ENCODE measurements around the gene MYO1G. TPM values are rescaled to one million over a fixed set of nuclear protein-coding genes. Genes with fewer than 3 reads are reported as not detected.
"Not testable (repeated sequence)": the region's sequence is repeated elsewhere in the genome, so short reads cannot be mapped to it uniquely, and the experiment has no call there.

MYO1G gene
- total RNA-seq, 1 donor from 2014 or later: 0.54 TPM

DNA sequence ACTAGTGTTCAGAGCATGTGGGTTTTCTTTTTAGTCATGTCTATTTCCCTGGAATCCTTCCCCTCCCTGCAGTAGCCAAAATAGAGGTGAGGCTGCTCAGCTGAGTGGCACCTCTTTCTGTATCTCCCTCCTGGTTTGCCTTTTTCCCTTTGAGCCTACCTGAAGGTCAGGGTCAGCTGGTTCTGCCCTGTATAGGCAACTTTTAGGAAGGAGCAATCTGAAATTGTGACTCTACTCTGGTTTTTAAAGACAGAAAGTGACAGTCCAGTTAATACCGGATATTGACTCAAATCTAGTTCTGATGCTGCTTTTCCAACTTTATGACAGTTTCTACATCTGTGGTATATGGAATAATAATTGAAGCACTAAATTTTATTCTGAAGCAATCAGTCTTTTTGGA is 47.2 kb upstream of the MYO1G start:
- H3K9me3 Mint-ChIP-seq (ENCODE audit: unreplicated experiment): peaks cover 5% of the 10 kb centered on the region

GRCh38 chr7:45025473-45025872 is 46.7 kb upstream of the MYO1G start:
- Mint-ChIP-seq H3K27ac (ENCODE audit: unreplicated experiment) (peak overlapping the region; percentile 48), H3K36me3 (ENCODE audit: unreplicated experiment) (peaks cover 10% of the 10 kb centered on the region), H3K4me1 (ENCODE audit: low read depth, unreplicated experiment) (peaks cover 17% of the 10 kb centered on the region)
- DNase-seq; H3K4me3 Mint-ChIP-seq (ENCODE audit: unreplicated experiment); H3K9me3 Mint-ChIP-seq (ENCODE audit: unreplicated experiment); H3K27me3 Mint-ChIP-seq (ENCODE audit: unreplicated experiment): not testable (repeated sequence)

More for the DNA sequence above, 47.2 kb upstream of the MYO1G start:
- Mint-ChIP-seq H3K36me3 (ENCODE audit: unreplicated experiment) (peaks cover 10% of the 10 kb centered on the region), H3K27ac (ENCODE audit: unreplicated experiment) (peak overlapping the region; percentile 48), H3K4me1 (ENCODE audit: low read depth, unreplicated experiment) (peaks cover 12% of the 10 kb centered on the region), H3K4me3 (ENCODE audit: unreplicated experiment) (no peak overlapping the region), H3K27me3 (ENCODE audit: unreplicated experiment) (no peaks in the 10 kb centered on the region)
- no peak for TF ChIP-seq CTCF (IDR thresholded peaks at IDR 0.05; ENCODE audit: partially characterized antibody, unreplicated experiment)
- DNase-seq: no peak

GRCh38 chr7:45024126-45024744 is 45.4 kb upstream of the MYO1G start:
- Mint-ChIP-seq H3K27ac (ENCODE audit: unreplicated experiment) (no peak overlapping the region), H3K4me3 (ENCODE audit: unreplicated experiment) (no peak overlapping the region), H3K36me3 (ENCODE audit: unreplicated experiment) (peaks cover 10% of the 10 kb centered on the region), H3K9me3 (ENCODE audit: unreplicated experiment) (peaks cover 5% of the 10 kb centered on the region), H3K27me3 (ENCODE audit: unreplicated experiment) (no peaks in the 10 kb centered on the region), H3K4me1 (ENCODE audit: low read depth, unreplicated experiment) (peaks cover 25% of the 10 kb centered on the region)
- no peak for DNase-seq
- TF ChIP-seq CTCF (IDR thresholded peaks at IDR 0.05; ENCODE audit: partially characterized antibody, unreplicated experiment): no peak

DNA sequence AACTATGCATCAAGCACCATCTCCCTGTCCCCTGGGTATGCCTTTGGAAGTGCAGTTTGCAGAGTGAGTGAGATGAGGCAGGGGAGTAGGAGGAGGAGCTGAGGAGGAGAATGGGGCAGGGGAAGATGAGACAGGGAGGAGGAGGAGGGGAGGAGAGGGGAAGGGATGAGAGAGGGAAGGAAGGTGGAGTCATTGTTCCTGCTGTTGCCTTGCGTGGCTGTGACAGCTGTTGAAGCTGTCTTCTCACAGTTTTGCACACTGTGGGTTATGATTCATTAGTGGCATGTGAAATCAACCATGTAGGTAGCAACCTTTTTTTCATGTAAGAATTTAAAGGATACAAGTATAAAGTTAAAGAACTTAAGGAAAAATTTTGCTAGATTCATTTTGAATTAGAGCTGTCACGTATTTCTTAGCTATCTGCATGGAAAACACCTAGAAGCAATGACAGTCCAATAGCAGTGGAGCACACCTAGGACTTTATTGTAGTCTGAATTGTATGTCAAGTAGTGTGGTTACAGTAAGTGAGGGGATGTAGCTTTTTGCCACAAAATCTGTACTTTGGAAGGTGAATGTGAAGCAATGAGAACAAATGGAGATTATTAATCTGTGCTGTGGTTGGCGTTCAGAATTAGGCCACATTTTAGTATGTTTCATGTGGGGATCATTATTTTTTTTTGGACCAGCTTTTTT is 42.9 kb upstream of the MYO1G start:
- Mint-ChIP-seq H3K36me3 (ENCODE audit: unreplicated experiment) (peaks cover 10% of the 10 kb centered on the region), H3K9me3 (ENCODE audit: unreplicated experiment) (peaks cover 7% of the 10 kb centered on the region), H3K4me3 (ENCODE audit: unreplicated experiment) (no peak overlapping the region), H3K27me3 (ENCODE audit: unreplicated experiment) (no peaks in the 10 kb centered on the region), H3K4me1 (ENCODE audit: low read depth, unreplicated experiment) (peaks cover 19% of the 10 kb centered on the region), H3K27ac (ENCODE audit: unreplicated experiment) (peak overlapping the region; percentile 93)
- TF ChIP-seq CTCF (IDR thresholded peaks at IDR 0.05; ENCODE audit: partially characterized antibody, unreplicated experiment): no peak
- peak; percentile 33 for DNase-seq

DNA sequence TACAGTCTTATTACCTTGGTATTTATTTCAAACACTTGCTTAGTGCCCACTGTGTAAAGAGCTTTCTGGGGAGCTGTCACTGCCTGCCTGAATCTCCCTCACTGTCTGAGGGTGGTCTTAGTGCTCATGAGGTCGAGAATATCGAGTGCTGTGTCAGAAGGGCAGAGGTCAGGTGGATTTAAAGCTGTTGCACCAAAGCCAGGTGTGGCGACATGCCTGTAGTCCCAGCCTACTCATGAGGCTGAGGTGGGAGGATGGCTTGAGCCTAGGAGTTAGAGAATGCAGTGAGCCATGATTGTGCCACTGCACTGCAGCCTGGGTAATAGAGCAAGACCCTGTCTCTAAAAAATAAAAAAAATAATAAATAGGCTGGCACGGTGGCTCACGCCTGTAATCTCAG is 42.1 kb upstream of the MYO1G start:
- H3K27ac Mint-ChIP-seq (ENCODE audit: unreplicated experiment): peak overlapping the region; percentile 71
- no peak for TF ChIP-seq CTCF (IDR thresholded peaks at IDR 0.05; ENCODE audit: partially characterized antibody, unreplicated experiment)
- H3K4me1 Mint-ChIP-seq (ENCODE audit: low read depth, unreplicated experiment): peaks cover 19% of the 10 kb centered on the region

More for the DNA sequence above, 42.1 kb upstream of the MYO1G start:
- H3K27me3 Mint-ChIP-seq (ENCODE audit: unreplicated experiment): no peaks in the 10 kb centered on the region
- peaks cover 7% of the 10 kb centered on the region for H3K9me3 Mint-ChIP-seq (ENCODE audit: unreplicated experiment)
- DNase-seq: no peak
- peaks cover 9% of the 10 kb centered on the region for H3K36me3 Mint-ChIP-seq (ENCODE audit: unreplicated experiment)
- H3K4me3 Mint-ChIP-seq (ENCODE audit: unreplicated experiment): no peak overlapping the region
